H9 (cell line): ENCODE data around the gene CHL1. TPM values are rescaled to one million over a fixed set of nuclear protein-coding genes. Genes with fewer than 3 reads are reported as not detected.

Experiments
- DNase-seq: peaks from one replicate; pipeline ENCODE4 v3.0.0-alpha.2; 2017
- H2AFZ ChIP-seq: one replicate; pipeline ENCODE4 v1.6.1; 2013; ENCODE audit warnings: mild to moderate bottlenecking, low read length, control low read depth, moderate library complexity
- H2AK5ac ChIP-seq: 2 replicates; pipeline ENCODE4 v1.6.1; 2013; ENCODE audit warnings: low read length, control low read depth, mixed read lengths; ENCODE audit not compliant: insufficient read length
- H2BK120ac ChIP-seq: one replicate; pipeline ENCODE4 v1.6.1; 2013; ENCODE audit warnings: low read depth, mild to moderate bottlenecking, low read length, control low read depth, inconsistent platforms; ENCODE audit not compliant: poor library complexity, severe bottlenecking
- H2BK12ac ChIP-seq: 2 replicates; pipeline ENCODE4 v1.6.1; 2013; ENCODE audit warnings: low read length, control low read depth, mixed read lengths, low read depth; ENCODE audit not compliant: insufficient read length
- H2BK15ac ChIP-seq: 2 replicates; pipeline ENCODE4 v1.6.1; 2013; ENCODE audit warnings: low read depth, low read length, control low read depth
- H2BK20ac ChIP-seq: one replicate; pipeline ENCODE4 v1.6.1; 2013; ENCODE audit warnings: low read depth, mild to moderate bottlenecking, low read length, control low read depth, inconsistent platforms; ENCODE audit not compliant: poor library complexity, severe bottlenecking
- H2BK5ac ChIP-seq: 2 replicates; pipeline ENCODE4 v1.6.1; 2013; ENCODE audit warnings: low read length, control low read depth, mixed read lengths; ENCODE audit not compliant: insufficient read length
- H3K14ac ChIP-seq: 2 replicates; pipeline ENCODE4 v1.6.1; 2013; ENCODE audit warnings: low read length, control low read depth; ENCODE audit not compliant: insufficient read depth
- H3K18ac ChIP-seq: 2 replicates; pipeline ENCODE4 v1.6.1; 2013; ENCODE audit warnings: low read depth, mild to moderate bottlenecking, mixed read lengths, low read length, control low read depth; ENCODE audit not compliant: insufficient read length
- H3K23ac ChIP-seq: 2 replicates; pipeline ENCODE4 v1.6.1; 2013; ENCODE audit warnings: low read length, control low read depth, mixed read lengths, low read depth; ENCODE audit not compliant: insufficient read length
- H3K23me2 ChIP-seq: 2 replicates; pipeline ENCODE4 v1.6.1; 2013; ENCODE audit warnings: low read depth, mild to moderate bottlenecking, mixed read lengths, low read length, control low read depth; ENCODE audit not compliant: insufficient read length, poor library complexity, severe bottlenecking
- H3K27ac ChIP-seq: 2 replicates; pipeline ENCODE4 v1.5.1; 2013; ENCODE audit warnings: low read length, control low read depth, mixed read lengths, low read depth; ENCODE audit not compliant: insufficient read length
- H3K27me3 ChIP-seq: 2 replicates; pipeline ENCODE4 v1.6.1; 2013; ENCODE audit warnings: low read length, control low read depth, inconsistent platforms; ENCODE audit not compliant: insufficient read depth
- H3K4ac ChIP-seq: 2 replicates; pipeline ENCODE4 v1.6.1; 2013; ENCODE audit warnings: low read depth, mild to moderate bottlenecking, control low read depth, inconsistent platforms, low read length, moderate library complexity
- H3K4me1 ChIP-seq: 2 replicates; pipeline ENCODE4 v1.6.1; 2013; ENCODE audit warnings: low read length, control low read depth, inconsistent platforms; ENCODE audit not compliant: insufficient read depth
- H3K4me2 ChIP-seq: 2 replicates; pipeline ENCODE4 v1.6.1; 2013; ENCODE audit warnings: low read length, control low read depth, mixed read lengths; ENCODE audit not compliant: insufficient read length, insufficient read depth
- H3K56ac ChIP-seq: 2 replicates; pipeline ENCODE4 v1.6.1; 2013; ENCODE audit warnings: low read depth, mild to moderate bottlenecking, mixed read lengths, low read length, control low read depth; ENCODE audit not compliant: insufficient read length
- H3K79me1 ChIP-seq: 2 replicates; pipeline ENCODE4 v1.6.1; 2013; ENCODE audit warnings: low read depth, mild to moderate bottlenecking, moderate library complexity, low read length, control low read depth, inconsistent platforms; ENCODE audit not compliant: insufficient read depth, poor library complexity, severe bottlenecking
- H3K79me2 ChIP-seq: 2 replicates; pipeline ENCODE4 v1.6.1; 2013; ENCODE audit warnings: low read length, control low read depth, inconsistent platforms; ENCODE audit not compliant: insufficient read depth
- H3K9ac ChIP-seq: 2 replicates; pipeline ENCODE4 v1.6.1; 2013; ENCODE audit warnings: low read length, control low read depth, mixed read lengths; ENCODE audit not compliant: insufficient read length; ENCODE audit errors: extremely low read depth
- H3K9me3 ChIP-seq: one replicate; pipeline ENCODE4 v1.6.1; 2013; ENCODE audit warnings: low read depth, low read length, inconsistent platforms; ENCODE audit not compliant: control insufficient read depth
- H3T11ph ChIP-seq: one replicate; pipeline ENCODE4 v1.6.1; 2013; ENCODE audit warnings: mild to moderate bottlenecking, low read length, control low read depth, inconsistent platforms
- H4K20me1 ChIP-seq: one replicate; pipeline ENCODE4 v1.6.1; 2013; ENCODE audit not compliant: control insufficient read depth, insufficient read length, insufficient read depth
- H4K5ac ChIP-seq: 2 replicates; pipeline ENCODE4 v1.6.1; 2013; ENCODE audit warnings: low read depth, mild to moderate bottlenecking, mixed read lengths, low read length, control low read depth; ENCODE audit not compliant: insufficient read length
- H4K8ac ChIP-seq: replicated peaks from 2 replicates; pipeline ENCODE4 v1.6.1; 2013; ENCODE audit warnings: low read length, control low read depth, mixed read lengths, low read depth; ENCODE audit not compliant: insufficient read length
- H4K91ac ChIP-seq: 2 replicates; pipeline ENCODE4 v1.6.1; 2013; ENCODE audit warnings: low read depth, mild to moderate bottlenecking, moderate library complexity, mixed read lengths, low read length, control low read depth; ENCODE audit not compliant: insufficient read length
- H3K27ac Mint-ChIP-seq, 3 experiments: 2 replicates in 2 of 3; 3 replicates in 1 of 3; pipeline ENCODE4 v1.8.0; 2020 to 2021; ENCODE audit warnings: mixed read lengths in 3 of 3, mild to moderate bottlenecking in 1 of 3, moderate library complexity in 1 of 3
- H3K27me3 Mint-ChIP-seq: 2 replicates; pipeline ENCODE4 v1.8.0; 2021; ENCODE audit warnings: low read depth, mild to moderate bottlenecking, moderate library complexity, mixed read lengths
- H3K36me3 Mint-ChIP-seq, 3 experiments: 2 replicates in 2 of 3; 3 replicates in 1 of 3; pipeline ENCODE4 v1.8.0; 2020 to 2021; ENCODE audit warnings: low read depth in 3 of 3, mixed read lengths in 3 of 3; ENCODE audit not compliant: insufficient read depth in 1 of 3
- H3K4me1 Mint-ChIP-seq, 2 experiments: 2 replicates each; pipeline ENCODE4 v1.8.0; 2020; ENCODE audit warnings: mixed read lengths in 2 of 2
- H3K4me3 Mint-ChIP-seq, 2 experiments: 2 replicates in 1 of 2; 3 replicates in 1 of 2; pipeline ENCODE4 v1.8.0; 2020 to 2021; ENCODE audit warnings: mild to moderate bottlenecking in 2 of 2, mixed read lengths in 2 of 2, moderate library complexity in 1 of 2
- H3K9me3 Mint-ChIP-seq, 2 experiments: 2 replicates in 1 of 2; 3 replicates in 1 of 2; pipeline ENCODE4 v1.8.0; 2020; ENCODE audit warnings: mild to moderate bottlenecking in 2 of 2, mixed read lengths in 2 of 2, moderate library complexity in 1 of 2
- CTCF ChIP-seq: fragments of 200-600 bp; sonication (generic); conservative IDR thresholded peaks from 3 replicates; pipeline ENCODE4 v1.8.0; 2021; ENCODE audit warnings: antibody characterized with exemption, mild to moderate bottlenecking
- WGBS: extraction: QIAGEN DNeasy Blood & Tissue Kit; methylation state at CpG from one replicate; pipeline ENCODE4 v1.1.7; 2013; ENCODE audit warnings: missing lambda C conversion rate, low lambda C conversion rate, mixed read lengths; ENCODE audit not compliant: insufficient read length; ENCODE audit errors: extremely low coverage; 5-methylcytosine and 5-hydroxymethylcytosine counted together
- total RNA-seq: library from RNA; stranded (reverse); gene quantifications from 2 replicates; pipeline ENCODE4 v1.2.1, GENCODE V29; 2021

Gene CHL1
- total RNA-seq, 1 experiment from 2014 or later: not detected

- Histone ChIP-seq H2BK120ac (no peak overlapping the region), H3K9ac (no peak overlapping the region), H3K4ac (no peak overlapping the region), H3K9me3 (no peaks in the 10 kb centered on the region), H3K79me2 (no peaks in the 10 kb centered on the region), H3K56ac (no peak overlapping the region), H3K27me3 (no peaks in the 10 kb centered on the region), H2BK20ac (no peak overlapping the region), H2BK12ac (no peak overlapping the region), H4K8ac (no peak overlapping the region), H4K5ac (no peak overlapping the region), H2AK5ac (no peak overlapping the region), H3T11ph (no peak overlapping the region), H3K4me1 (no peaks in the 10 kb centered on the region), H4K91ac (no peak overlapping the region), H2AFZ (no peak overlapping the region), H3K14ac (no peak overlapping the region), H3K23ac (no peak overlapping the region), H3K79me1 (no peaks in the 10 kb centered on the region), H2BK5ac (no peak overlapping the region), H3K18ac (no peak overlapping the region), H2BK15ac (no peak overlapping the region), H4K20me1 (no peaks in the 10 kb centered on the region), H3K27ac (no peak overlapping the region), H3K23me2 (no peaks in the 10 kb centered on the region), H3K4me2 (no peak overlapping the region)
- H3K9me3 Mint-ChIP-seq: peaks cover 0 to 5% of the 10 kb centered on the region in 2 experiments; a peak in 2 of 5 replicates
- no peak overlapping the region for H3K4me3 Mint-ChIP-seq
- H3K36me3 Mint-ChIP-seq: 0 out of 7 replicates have a peak, but pooled peaks cover 0 to 2% (median 0%) of the 10 kb centered on the region in 3 experiments
- TF ChIP-seq CTCF: no peak
- WGBS: no CpG with 5 or more reads among the region's 2 CpGs
- H3K27me3 Mint-ChIP-seq: no peaks in the 10 kb centered on the region; the same call in 1 of the 2 replicates
- no peak overlapping the region for H3K27ac Mint-ChIP-seq
- H3K4me1 Mint-ChIP-seq: no peaks in the 10 kb centered on the region
- no peak for DNase-seq
Measured at GRCh38 chr3:217948-218347, 21.4 kb downstream of the CHL1 start.
